ENCODE measurements around the gene GAP43. TPM values are rescaled to one million over a fixed set of nuclear protein-coding genes. Genes with fewer than 3 reads are reported as not detected.

Gene GAP43
- total RNA-seq, 1 donor from 2014 or later: not detected

- H3K27me3 ChIP-seq (ENCODE audit: control insufficient read depth, insufficient read depth, low read length): no peaks in the 10 kb centered on the region
- no peak for DNase-seq (ENCODE audit: low read depth)
- no peaks in the 10 kb centered on the region for H3K36me3 ChIP-seq (ENCODE audit: control insufficient read depth, insufficient read depth, low read length)
- no peak for FAIRE-seq
- H3K4me3 ChIP-seq (ENCODE audit: low read depth, low read length): no peak overlapping the region
- TF ChIP-seq CTCF (IDR thresholded peaks at IDR 0.05; ENCODE audit: insufficient read depth, low read length, severe bottlenecking): no peak
Measured at GRCh38 chr3:115702598-115702997, 79.3 kb downstream of the GAP43 start.

- Histone ChIP-seq H3K4me3 (ENCODE audit: low read depth, low read length) (no peak overlapping the region), H3K27me3 (ENCODE audit: control insufficient read depth, insufficient read depth, low read length) (no peaks in the 10 kb centered on the region), H3K36me3 (ENCODE audit: control insufficient read depth, insufficient read depth, low read length) (no peaks in the 10 kb centered on the region)
- no peak for DNase-seq (ENCODE audit: low read depth)
- no peak for FAIRE-seq
- TF ChIP-seq CTCF (IDR thresholded peaks at IDR 0.05; ENCODE audit: insufficient read depth, low read length, severe bottlenecking): no peak
Measured at GRCh38 chr3:115704661-115705338, 81.5 kb downstream of the GAP43 start.

GRCh38 chr3:115706311-115706829 is 83.1 kb downstream of the GAP43 start:
- no peaks in the 10 kb centered on the region for H3K36me3 ChIP-seq (ENCODE audit: control insufficient read depth, insufficient read depth, low read length)
- H3K27me3 ChIP-seq (ENCODE audit: control insufficient read depth, insufficient read depth, low read length): no peaks in the 10 kb centered on the region
- no peak for TF ChIP-seq CTCF (IDR thresholded peaks at IDR 0.05; ENCODE audit: insufficient read depth, low read length, severe bottlenecking)
- no peak for DNase-seq (ENCODE audit: low read depth)
- no peak for FAIRE-seq
- no peak overlapping the region for H3K4me3 ChIP-seq (ENCODE audit: low read depth, low read length)

- FAIRE-seq (no peak), DNase-seq (ENCODE audit: low read depth) (no peak)
- TF ChIP-seq CTCF (IDR thresholded peaks at IDR 0.05; ENCODE audit: insufficient read depth, low read length, severe bottlenecking): no peak
- Histone ChIP-seq H3K27me3 (ENCODE audit: control insufficient read depth, insufficient read depth, low read length) (no peaks in the 10 kb centered on the region), H3K4me3 (ENCODE audit: low read depth, low read length) (no peak overlapping the region), H3K36me3 (ENCODE audit: control insufficient read depth, insufficient read depth, low read length) (no peaks in the 10 kb centered on the region)
Measured at GRCh38 chr3:115708540-115708939, 85.2 kb downstream of the GAP43 start.

- Histone ChIP-seq H3K36me3 (ENCODE audit: control insufficient read depth, insufficient read depth, low read length) (no peaks in the 10 kb centered on the region), H3K4me3 (ENCODE audit: low read depth, low read length) (no peak overlapping the region), H3K27me3 (ENCODE audit: control insufficient read depth, insufficient read depth, low read length) (no peaks in the 10 kb centered on the region)
- no peak for TF ChIP-seq CTCF (IDR thresholded peaks at IDR 0.05; ENCODE audit: insufficient read depth, low read length, severe bottlenecking)
- FAIRE-seq (no peak), DNase-seq (ENCODE audit: low read depth) (no peak)
Measured at GRCh38 chr3:115709093-115709492, 85.8 kb downstream of the GAP43 start.

GRCh38 chr3:115709931-115710330 is 86.6 kb downstream of the GAP43 start:
- Histone ChIP-seq H3K4me3 (ENCODE audit: low read depth, low read length) (no peak overlapping the region), H3K27me3 (ENCODE audit: control insufficient read depth, insufficient read depth, low read length) (no peaks in the 10 kb centered on the region), H3K36me3 (ENCODE audit: control insufficient read depth, insufficient read depth, low read length) (no peaks in the 10 kb centered on the region)
- DNase-seq (ENCODE audit: low read depth) (no peak), FAIRE-seq (no peak)
- TF ChIP-seq CTCF (IDR thresholded peaks at IDR 0.05; ENCODE audit: insufficient read depth, low read length, severe bottlenecking): no peak

All from bronchial epithelial cell (primary cell).